Glomerular visceral epithelial cell (primary cell): ENCODE measurements around the gene TDRD7.
"Not testable (repeated sequence)": the region's sequence is repeated elsewhere in the genome, so short reads cannot be mapped to it uniquely, and the experiment has no call there.

Source experiments
- DNase-seq: peaks from one replicate; pipeline ENCODE4 v3.0.0-alpha.2; 2016; ENCODE audit errors: extremely low spot score

Gene TDRD7

GRCh38 chr9:97419309-97419867 lies 7.5 kb downstream of the TDRD7 start:
- DNase-seq: peak; percentile 16

DNA sequence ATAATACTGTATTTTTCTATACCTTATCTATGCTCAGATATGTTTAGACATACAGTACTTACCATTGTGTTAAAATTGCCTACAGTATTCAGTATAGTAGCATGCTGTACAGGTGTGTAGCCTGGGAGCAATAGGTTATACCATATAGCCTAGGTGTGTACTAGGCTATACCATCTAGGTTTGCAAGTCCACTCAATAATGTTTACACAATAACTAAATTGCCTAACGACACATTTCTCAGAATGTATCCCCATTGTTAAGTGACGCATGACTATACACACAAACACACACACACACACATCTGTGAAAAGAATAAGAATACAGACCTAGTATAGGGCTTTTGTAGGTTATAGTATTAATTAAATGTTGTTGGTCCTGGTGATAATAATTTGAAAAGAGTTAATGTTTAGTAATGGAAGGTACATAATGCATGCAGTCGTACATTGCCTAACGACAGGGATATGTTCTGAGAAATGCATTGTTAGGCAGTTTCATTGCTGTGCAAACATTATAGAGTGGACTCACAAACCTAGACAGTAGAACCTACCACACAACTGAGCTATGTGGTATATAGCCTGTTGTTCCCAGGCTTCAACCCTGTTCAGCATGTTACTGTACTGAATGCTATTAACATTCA lies 13.6 kb downstream of the TDRD7 start:
- no peak for DNase-seq

- DNase-seq: no peak
Observed at GRCh38 chr9:97425973-97426336, 14.1 kb downstream of the TDRD7 start.

GRCh38 chr9:97427885-97428284 lies 16.0 kb downstream of the TDRD7 start:
- DNase-seq: no peak

GRCh38 chr9:97430316-97431043 lies 18.6 kb downstream of the TDRD7 start:
- no peak for DNase-seq

GRCh38 chr9:97431044-97431441 lies 19.1 kb downstream of the TDRD7 start:
- no peak for DNase-seq

- no peak for DNase-seq
Observed at GRCh38 chr9:97431549-97432143, 19.8 kb downstream of the TDRD7 start.

DNA sequence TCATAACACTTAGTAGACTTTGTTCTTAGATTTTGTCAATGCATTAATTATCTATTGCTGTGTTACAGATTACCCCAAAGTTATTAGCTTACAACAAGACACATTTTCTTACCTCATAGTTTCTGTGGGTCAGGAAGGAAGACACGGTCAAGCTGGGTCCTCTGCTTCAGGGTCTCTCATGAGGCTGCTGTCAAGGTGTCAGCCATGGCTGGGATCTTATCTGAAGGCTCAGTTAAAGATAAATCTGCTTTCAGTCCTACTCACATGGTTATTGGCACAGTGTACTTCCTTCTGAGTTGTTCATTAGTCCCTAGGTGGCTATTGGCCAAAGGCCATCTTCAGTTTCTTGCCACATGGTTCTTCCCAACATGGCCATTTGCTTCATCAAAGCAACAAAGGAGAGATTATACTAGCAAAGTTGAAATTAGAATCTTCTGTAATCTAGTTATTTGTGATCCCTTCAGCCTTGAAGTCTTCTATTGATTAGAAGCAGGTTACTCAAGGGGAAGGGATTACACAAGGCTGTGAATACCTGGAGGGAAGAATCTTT lies 25.2 kb downstream of the TDRD7 start:
- no peak for DNase-seq

- DNase-seq: no peak
Observed at GRCh38 chr9:97438257-97438656, 26.4 kb downstream of the TDRD7 start.

GRCh38 chr9:97438666-97439065 lies 26.8 kb downstream of the TDRD7 start:
- DNase-seq: no peak

- DNase-seq: no peak
Observed at GRCh38 chr9:97440160-97440559, 28.3 kb downstream of the TDRD7 start.

DNA sequence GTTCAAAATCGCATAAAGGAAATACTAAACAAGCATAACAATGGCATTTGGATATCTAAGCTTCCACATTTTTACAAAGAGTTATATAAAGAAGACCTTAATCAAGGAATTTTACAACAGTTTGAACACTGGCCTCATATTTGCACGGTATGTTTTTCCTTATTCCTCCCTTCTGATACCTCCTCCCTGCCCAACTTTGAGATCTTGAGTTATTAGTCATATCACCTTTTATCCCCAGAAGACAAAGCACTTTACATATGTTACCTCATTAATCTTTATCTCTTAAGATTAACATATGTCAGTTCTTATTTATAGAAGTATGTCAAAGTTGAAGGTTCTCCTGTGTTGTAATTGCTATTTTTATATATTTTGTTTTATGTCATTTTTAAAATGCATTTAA lies 29.8 kb downstream of the TDRD7 start:
- no peak for DNase-seq

GRCh38 chr9:97445119-97445701 lies 33.3 kb downstream of the TDRD7 start:
- no peak for DNase-seq

DNA sequence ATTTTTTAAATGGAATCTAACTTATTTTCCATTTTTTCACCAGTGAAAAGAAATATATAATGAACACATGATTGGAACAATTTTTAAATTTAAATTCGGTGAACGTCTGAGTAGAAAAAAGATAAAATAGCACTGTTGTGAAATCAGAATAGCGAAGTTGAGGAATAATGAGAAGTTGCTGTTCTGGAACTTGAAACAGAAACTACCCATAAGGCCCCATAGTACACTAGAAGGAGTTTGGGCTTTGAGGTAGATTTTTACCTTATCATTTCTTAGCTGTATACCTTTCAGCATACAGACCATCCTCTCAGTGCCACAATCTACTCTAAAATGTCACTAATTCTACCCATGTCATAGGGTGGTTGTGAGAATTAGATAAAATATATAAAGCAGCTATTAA lies 35.1 kb downstream of the TDRD7 start:
- no peak for DNase-seq

GRCh38 chr9:97453573-97453972 lies 41.7 kb downstream of the TDRD7 start:
- DNase-seq: not testable (repeated sequence)

DNA sequence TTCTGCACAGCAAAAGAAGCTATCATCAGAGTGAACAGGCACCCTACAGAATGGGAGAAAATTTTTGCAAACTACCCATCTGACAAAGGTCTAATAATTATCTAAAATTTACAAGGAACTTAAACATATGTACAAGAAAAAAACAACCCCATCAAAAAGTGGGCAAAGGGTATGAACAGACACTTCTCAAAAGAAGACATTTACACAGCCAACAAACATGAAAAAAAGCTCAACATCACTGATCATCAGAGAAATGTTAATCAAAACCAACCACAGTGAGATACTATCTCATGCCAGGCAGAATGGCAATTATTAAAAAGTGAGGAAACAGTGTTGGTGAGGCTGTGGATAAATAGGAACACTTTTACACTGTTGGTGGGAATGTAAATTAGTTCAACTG lies 44.9 kb downstream of the TDRD7 start:
- DNase-seq: not testable (repeated sequence)

GRCh38 chr9:97459326-97459725 lies 47.4 kb downstream of the TDRD7 start:
- no peak for DNase-seq

DNA sequence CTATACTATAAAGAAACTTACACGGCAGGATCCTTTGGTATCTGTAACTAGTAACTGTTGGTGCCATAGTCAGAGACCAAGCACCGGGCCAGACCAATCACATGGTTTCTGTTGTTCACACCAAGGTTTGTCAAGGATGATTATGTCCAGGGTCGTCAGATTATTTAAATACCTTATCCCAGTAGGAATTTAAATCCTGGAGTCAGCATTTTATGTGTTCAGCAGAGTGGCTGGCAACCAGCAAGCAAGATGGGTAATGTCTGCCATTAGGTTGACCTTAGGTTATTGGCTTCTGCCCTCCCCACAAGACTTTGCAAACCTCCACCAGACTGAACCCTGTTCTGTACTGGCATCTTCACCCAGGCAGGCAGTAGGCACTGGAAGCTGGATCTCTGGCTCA lies 50.3 kb downstream of the TDRD7 start:
- DNase-seq: no peak

- DNase-seq: no peak
Observed at GRCh38 chr9:97462914-97463313, 51.0 kb downstream of the TDRD7 start.

- peak; percentile 61 for DNase-seq
Observed at GRCh38 chr9:97468658-97469448, 57.0 kb downstream of the TDRD7 start.

DNA sequence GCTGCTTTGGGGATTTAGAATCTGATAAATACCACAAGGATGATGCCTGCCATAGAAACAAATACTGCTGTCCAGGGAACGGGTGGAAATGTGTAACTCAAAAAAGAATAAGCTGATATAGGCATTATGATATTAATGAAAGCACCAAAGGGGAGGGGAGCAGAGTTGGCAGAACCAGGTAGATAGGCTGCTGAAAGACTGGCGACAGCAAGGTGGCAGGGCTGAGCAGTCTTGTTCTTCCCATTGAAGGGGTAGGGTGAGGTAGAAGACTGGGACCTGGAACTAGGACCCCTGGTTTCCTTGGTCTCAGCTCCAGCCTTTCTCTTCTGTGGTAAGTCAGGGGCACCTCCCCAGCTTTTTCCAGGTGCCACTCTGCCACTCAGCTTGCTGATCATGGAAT lies 58.2 kb downstream of the TDRD7 start:
- no peak for DNase-seq
